Astrocyte (in vitro differentiated cells and primary cell): ENCODE results near the gene IMMP2L. TPM values are rescaled to one million over a fixed set of nuclear protein-coding genes. Genes with fewer than 3 reads are reported as not detected.

Experiments used
- DNase-seq: peaks from one replicate; pipeline ENCODE4 v3.0.0-alpha.2; 2010; ENCODE audit warnings: low read depth
- FAIRE-seq: peaks from 2 replicates; lab custom pipeline; 2011; peaks lifted over from hg19 to GRCh38; lab: Jason Lieb, UNC
- H2AFZ ChIP-seq: 2 replicates; pipeline ENCODE4 v1.6.0; 2012; ENCODE audit warnings: low read depth, low read length, inconsistent platforms
- H3K27ac ChIP-seq: 2 replicates; pipeline ENCODE4 v1.5.1; 2011; ENCODE audit warnings: low read depth, low read length, inconsistent platforms
- H3K27me3 ChIP-seq: 2 replicates; pipeline ENCODE4 v1.6.0; 2011; ENCODE audit warnings: low read length, inconsistent platforms; ENCODE audit not compliant: insufficient read depth
- H3K36me3 ChIP-seq: 2 replicates; pipeline ENCODE4 v1.5.1; 2011; ENCODE audit warnings: low read length, inconsistent platforms; ENCODE audit not compliant: insufficient read depth
- H3K4me1 ChIP-seq: 2 replicates; pipeline ENCODE4 v1.5.1; 2011; ENCODE audit warnings: low read length, inconsistent platforms; ENCODE audit not compliant: insufficient read depth
- H3K4me2 ChIP-seq: 2 replicates; pipeline ENCODE4 v1.6.0; 2012; ENCODE audit warnings: low read length, inconsistent platforms
- H3K4me3 ChIP-seq: 2 replicates; pipeline ENCODE4 v1.5.1; 2011; ENCODE audit warnings: low read depth, mild to moderate bottlenecking, low read length, inconsistent platforms; ENCODE audit not compliant: insufficient read depth
- H3K79me2 ChIP-seq: 2 replicates; pipeline ENCODE4 v1.6.0; 2012; ENCODE audit warnings: mild to moderate bottlenecking, low read length, inconsistent platforms; ENCODE audit not compliant: insufficient read depth
- H3K9ac ChIP-seq: 2 replicates; pipeline ENCODE4 v1.6.0; 2012; ENCODE audit warnings: mild to moderate bottlenecking, low read length, inconsistent platforms
- H3K9me3 ChIP-seq: 2 replicates; pipeline ENCODE4 v1.5.1; 2012; ENCODE audit warnings: low read depth, mild to moderate bottlenecking, low read length, inconsistent platforms; ENCODE audit not compliant: insufficient read depth
- H4K20me1 ChIP-seq: 2 replicates; pipeline ENCODE4 v1.6.0; 2012; ENCODE audit warnings: low read length, inconsistent platforms; ENCODE audit not compliant: insufficient read depth
- H3K27ac Mint-ChIP-seq: one replicate; pipeline ENCODE4 v1.8.0; 2021; ENCODE audit warnings: mild to moderate bottlenecking, mixed read lengths; ENCODE audit not compliant: unreplicated experiment
- H3K27me3 Mint-ChIP-seq: one replicate; pipeline ENCODE4 v1.8.0; 2021; ENCODE audit warnings: low read depth, mixed read lengths; ENCODE audit not compliant: unreplicated experiment
- H3K36me3 Mint-ChIP-seq: one replicate; pipeline ENCODE4 v1.8.0; 2021; ENCODE audit warnings: low read depth, mixed read lengths; ENCODE audit not compliant: unreplicated experiment
- H3K4me1 Mint-ChIP-seq: one replicate; pipeline ENCODE4 v1.8.0; 2021; ENCODE audit warnings: low read depth, mixed read lengths; ENCODE audit not compliant: unreplicated experiment
- H3K4me3 Mint-ChIP-seq: one replicate; pipeline ENCODE4 v1.8.0; 2021; ENCODE audit warnings: mild to moderate bottlenecking, moderate library complexity, mixed read lengths; ENCODE audit not compliant: unreplicated experiment
- H3K9me3 Mint-ChIP-seq: one replicate; pipeline ENCODE4 v1.8.0; 2021; ENCODE audit warnings: mild to moderate bottlenecking, mixed read lengths; ENCODE audit not compliant: unreplicated experiment
- EZH2 ChIP-seq: IDR thresholded peaks from 2 replicates; pipeline ENCODE4 v1.6.1; 2012; ENCODE audit warnings: mild to moderate bottlenecking, low read length, inconsistent platforms; ENCODE audit not compliant: insufficient read depth
- total RNA-seq: library from RNA; stranded (reverse); gene quantifications from 2 replicates; pipeline ENCODE4 v1.2.1, GENCODE V29; 2021
- TF ChIP-seq, protein P1 (sequence below): IDR thresholded peaks from 2 replicates; pipeline ENCODE4 v1.5.1; 2011; ENCODE audit warnings: low read depth, mild to moderate bottlenecking, inconsistent platforms, low read length, moderate library complexity; ENCODE audit not compliant: insufficient read depth

The IMMP2L gene
- total RNA-seq, 1 donor from 2014 or later: 13.8 TPM

DNA sequence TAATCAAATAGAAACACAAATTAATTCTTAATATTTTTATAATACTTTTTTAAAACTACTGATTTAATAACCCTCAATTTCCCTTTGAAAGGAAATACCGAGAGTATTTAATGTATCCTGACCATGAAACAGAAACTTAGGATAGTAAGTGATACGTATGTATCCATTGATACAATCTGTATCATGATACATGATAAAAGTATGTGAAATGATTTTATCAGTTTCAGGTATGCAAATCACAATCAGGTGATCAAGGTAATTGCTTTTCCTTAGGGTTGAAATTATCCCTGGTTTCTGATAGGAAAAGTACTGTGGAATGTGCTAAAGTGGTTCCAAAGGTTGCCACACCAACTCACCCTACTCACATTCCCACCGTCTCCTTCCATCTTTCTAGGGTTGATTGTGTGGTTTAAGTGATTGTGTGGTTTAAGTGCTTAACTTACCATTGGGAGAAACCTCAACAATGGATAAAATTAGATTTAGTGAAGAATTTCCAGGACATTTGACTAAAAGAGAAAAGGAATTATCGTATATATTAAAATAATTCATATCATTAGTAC, 333.0 kb downstream of the IMMP2L start:
- H3K4me3 ChIP-seq: no peak overlapping the region
- no peaks in the 10 kb centered on the region for H3K9me3 ChIP-seq
- no peak overlapping the region for H3K27ac ChIP-seq
- Mint-ChIP-seq H3K36me3 (no peaks in the 10 kb centered on the region), H3K9me3 (no peaks in the 10 kb centered on the region), H3K27me3 (no peaks in the 10 kb centered on the region), H3K27ac (peak overlapping the region; percentile 30), H3K4me3 (no peak overlapping the region), H3K4me1 (peaks cover 22% of the 10 kb centered on the region)
- H3K9ac ChIP-seq: no peak overlapping the region
- TF ChIP-seq, protein P1, sequence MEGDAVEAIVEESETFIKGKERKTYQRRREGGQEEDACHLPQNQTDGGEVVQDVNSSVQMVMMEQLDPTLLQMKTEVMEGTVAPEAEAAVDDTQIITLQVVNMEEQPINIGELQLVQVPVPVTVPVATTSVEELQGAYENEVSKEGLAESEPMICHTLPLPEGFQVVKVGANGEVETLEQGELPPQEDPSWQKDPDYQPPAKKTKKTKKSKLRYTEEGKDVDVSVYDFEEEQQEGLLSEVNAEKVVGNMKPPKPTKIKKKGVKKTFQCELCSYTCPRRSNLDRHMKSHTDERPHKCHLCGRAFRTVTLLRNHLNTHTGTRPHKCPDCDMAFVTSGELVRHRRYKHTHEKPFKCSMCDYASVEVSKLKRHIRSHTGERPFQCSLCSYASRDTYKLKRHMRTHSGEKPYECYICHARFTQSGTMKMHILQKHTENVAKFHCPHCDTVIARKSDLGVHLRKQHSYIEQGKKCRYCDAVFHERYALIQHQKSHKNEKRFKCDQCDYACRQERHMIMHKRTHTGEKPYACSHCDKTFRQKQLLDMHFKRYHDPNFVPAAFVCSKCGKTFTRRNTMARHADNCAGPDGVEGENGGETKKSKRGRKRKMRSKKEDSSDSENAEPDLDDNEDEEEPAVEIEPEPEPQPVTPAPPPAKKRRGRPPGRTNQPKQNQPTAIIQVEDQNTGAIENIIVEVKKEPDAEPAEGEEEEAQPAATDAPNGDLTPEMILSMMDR: no peak
- no peak for TF ChIP-seq EZH2
- H3K79me2 ChIP-seq: no peaks in the 10 kb centered on the region
- peak; percentile 33 for DNase-seq
- H3K27me3 ChIP-seq: no peaks in the 10 kb centered on the region
- H3K36me3 ChIP-seq: no peaks in the 10 kb centered on the region
- H2AFZ ChIP-seq: no peak overlapping the region
- no peak overlapping the region for H3K4me2 ChIP-seq
- H3K4me1 ChIP-seq: peaks cover 9% of the 10 kb centered on the region
- peak; percentile 64 for FAIRE-seq
- no peaks in the 10 kb centered on the region for H4K20me1 ChIP-seq

DNA sequence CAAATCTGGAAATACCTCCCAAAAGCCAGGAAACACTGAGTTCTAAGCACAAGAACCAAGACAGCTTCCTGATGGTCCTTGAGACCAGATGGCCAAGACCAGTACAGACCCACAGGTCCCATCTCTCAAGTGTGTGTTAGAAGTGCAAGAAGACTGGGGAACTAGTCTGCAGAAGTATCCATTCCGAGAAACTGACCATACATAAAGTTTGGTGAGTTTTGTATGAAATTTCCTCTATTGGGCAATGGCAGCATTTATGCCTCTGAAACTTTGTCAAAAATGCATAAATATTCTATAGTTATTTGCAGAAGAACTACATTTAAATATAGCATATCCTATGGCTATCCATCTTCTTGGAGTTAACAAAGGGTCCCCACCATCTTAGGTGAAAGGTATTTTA, 333.9 kb downstream of the IMMP2L start:
- no peak overlapping the region for H3K4me3 Mint-ChIP-seq
- no peaks in the 10 kb centered on the region for H4K20me1 ChIP-seq
- no peak overlapping the region for H3K4me3 ChIP-seq
- peaks cover 9% of the 10 kb centered on the region for H3K4me1 ChIP-seq
- H3K27me3 Mint-ChIP-seq: no peaks in the 10 kb centered on the region
- no peak overlapping the region for H3K9ac ChIP-seq
- no peak overlapping the region for H3K27ac ChIP-seq
- no peak overlapping the region for H3K27ac Mint-ChIP-seq
- peaks cover 22% of the 10 kb centered on the region for H3K4me1 Mint-ChIP-seq
- no peaks in the 10 kb centered on the region for H3K79me2 ChIP-seq
- H3K4me2 ChIP-seq: no peak overlapping the region
- H3K36me3 Mint-ChIP-seq: no peaks in the 10 kb centered on the region
- TF ChIP-seq EZH2: no peak
- TF ChIP-seq, protein P1: no peak
- H2AFZ ChIP-seq: no peak overlapping the region
- H3K9me3 ChIP-seq: no peaks in the 10 kb centered on the region
- DNase-seq: no peak
- no peaks in the 10 kb centered on the region for H3K36me3 ChIP-seq
- no peaks in the 10 kb centered on the region for H3K9me3 Mint-ChIP-seq
- H3K27me3 ChIP-seq: no peaks in the 10 kb centered on the region
- no peak for FAIRE-seq

DNA sequence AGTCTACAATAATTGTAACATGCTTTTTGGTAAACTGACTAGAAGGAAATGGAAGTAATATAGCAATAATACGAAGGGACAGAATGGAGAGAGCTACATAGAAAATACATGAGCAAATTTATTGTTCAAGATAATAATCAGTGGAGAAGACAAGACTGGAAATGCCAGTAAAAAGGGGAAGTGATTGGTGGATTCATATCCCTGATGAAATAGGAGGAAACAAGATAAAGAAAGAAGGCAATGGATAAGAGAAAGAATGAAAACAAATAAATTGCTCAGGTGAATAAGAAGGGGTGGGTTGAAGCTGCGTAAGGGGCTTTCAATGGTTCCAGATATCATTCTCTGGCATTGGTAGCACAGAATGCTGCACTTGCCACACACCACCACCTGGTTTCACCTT, 335.5 kb downstream of the IMMP2L start:
- no peak for TF ChIP-seq EZH2
- TF ChIP-seq, protein P1: no peak
- H3K4me3 Mint-ChIP-seq: no peak overlapping the region

More for the DNA sequence above, 335.5 kb downstream of the IMMP2L start:
- H3K9me3 Mint-ChIP-seq: no peaks in the 10 kb centered on the region
- no peak for FAIRE-seq
- Histone ChIP-seq H3K9me3 (no peaks in the 10 kb centered on the region), H3K27me3 (no peaks in the 10 kb centered on the region), H3K4me3 (no peak overlapping the region), H3K9ac (no peak overlapping the region), H4K20me1 (no peaks in the 10 kb centered on the region), H3K79me2 (no peaks in the 10 kb centered on the region), H3K36me3 (no peaks in the 10 kb centered on the region), H2AFZ (no peak overlapping the region), H3K27ac (no peak overlapping the region), H3K4me1 (no peaks in the 10 kb centered on the region), H3K4me2 (no peak overlapping the region)
- DNase-seq: no peak
- H3K4me1 Mint-ChIP-seq: peaks cover 14% of the 10 kb centered on the region
- no peak overlapping the region for H3K27ac Mint-ChIP-seq
- H3K27me3 Mint-ChIP-seq: no peaks in the 10 kb centered on the region
- H3K36me3 Mint-ChIP-seq: no peaks in the 10 kb centered on the region
